ENCODE results near the gene RNF13. TPM values are rescaled to one million over a fixed set of nuclear protein-coding genes. Genes with fewer than 3 reads are reported as not detected.
"Not testable (repeated sequence)": the region's sequence is repeated elsewhere in the genome, so short reads cannot be mapped to it uniquely, and the experiment has no call there.

Gene RNF13
- total RNA-seq, 1 experiment from 2014 or later: 108 TPM

- no peak for DNase-seq
- H3K27me3 Mint-ChIP-seq (ENCODE audit: unreplicated experiment): no peaks in the 10 kb centered on the region
- H3K36me3 Mint-ChIP-seq (ENCODE audit: insufficient read depth, unreplicated experiment): peaks cover 6% of the 10 kb centered on the region
- no peaks in the 10 kb centered on the region for H3K4me1 Mint-ChIP-seq (ENCODE audit: low read depth, unreplicated experiment)
- TF ChIP-seq, protein P1, sequence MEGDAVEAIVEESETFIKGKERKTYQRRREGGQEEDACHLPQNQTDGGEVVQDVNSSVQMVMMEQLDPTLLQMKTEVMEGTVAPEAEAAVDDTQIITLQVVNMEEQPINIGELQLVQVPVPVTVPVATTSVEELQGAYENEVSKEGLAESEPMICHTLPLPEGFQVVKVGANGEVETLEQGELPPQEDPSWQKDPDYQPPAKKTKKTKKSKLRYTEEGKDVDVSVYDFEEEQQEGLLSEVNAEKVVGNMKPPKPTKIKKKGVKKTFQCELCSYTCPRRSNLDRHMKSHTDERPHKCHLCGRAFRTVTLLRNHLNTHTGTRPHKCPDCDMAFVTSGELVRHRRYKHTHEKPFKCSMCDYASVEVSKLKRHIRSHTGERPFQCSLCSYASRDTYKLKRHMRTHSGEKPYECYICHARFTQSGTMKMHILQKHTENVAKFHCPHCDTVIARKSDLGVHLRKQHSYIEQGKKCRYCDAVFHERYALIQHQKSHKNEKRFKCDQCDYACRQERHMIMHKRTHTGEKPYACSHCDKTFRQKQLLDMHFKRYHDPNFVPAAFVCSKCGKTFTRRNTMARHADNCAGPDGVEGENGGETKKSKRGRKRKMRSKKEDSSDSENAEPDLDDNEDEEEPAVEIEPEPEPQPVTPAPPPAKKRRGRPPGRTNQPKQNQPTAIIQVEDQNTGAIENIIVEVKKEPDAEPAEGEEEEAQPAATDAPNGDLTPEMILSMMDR (IDR thresholded peaks at IDR 0.05; ENCODE audit: unreplicated experiment): no peak
- BruUV-seq (replicated peaks): no TSS peak
- no peak overlapping the region for H3K4me3 Mint-ChIP-seq (ENCODE audit: low read depth, unreplicated experiment)
- CTCF ChIA-PET: interaction anchor here (0.7 kb wide), 1 partner anchor 492 kb away, joined by 4 read pairs; no protein-coding TSS in a partner anchor
- H3K9me3 Mint-ChIP-seq (ENCODE audit: low read depth, unreplicated experiment): peaks cover 30% of the 10 kb centered on the region
- H3K27ac Mint-ChIP-seq (ENCODE audit: unreplicated experiment): no peak overlapping the region
- intact Hi-C loops (cut with micrococcal nuclease; ENCODE audit: unreplicated experiment): no loop called here
These were observed 20.2 kb downstream of the RNF13 start for GRCh38 chr3:149833241-149833640.

DNA sequence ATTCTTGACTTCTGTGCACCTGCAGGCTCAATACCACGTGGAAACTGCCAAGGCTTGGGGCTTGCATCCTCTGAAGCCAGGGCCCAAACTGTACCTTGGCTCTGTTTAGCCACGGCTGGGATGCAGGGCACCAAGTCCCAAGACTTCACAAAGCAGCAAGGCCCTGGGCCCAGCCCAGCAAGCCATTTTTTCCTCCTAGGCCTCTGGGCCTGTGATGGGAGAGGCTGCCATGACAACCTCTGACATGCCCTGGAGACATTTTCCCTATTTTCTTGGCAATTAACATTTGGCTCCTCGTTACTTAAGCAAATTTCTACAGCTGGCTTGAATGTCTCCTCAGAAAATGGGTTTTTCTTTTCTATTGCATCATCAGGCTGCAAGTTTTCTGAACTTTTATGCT, 25.5 kb downstream of the RNF13 start:
- DNase-seq; intact Hi-C loops (cut with micrococcal nuclease; ENCODE audit: unreplicated experiment); CTCF ChIA-PET; BruUV-seq (replicated peaks); H3K27ac Mint-ChIP-seq (ENCODE audit: unreplicated experiment); H3K4me3 Mint-ChIP-seq (ENCODE audit: low read depth, unreplicated experiment); H3K27me3 Mint-ChIP-seq (ENCODE audit: unreplicated experiment): not testable (repeated sequence)
- Mint-ChIP-seq H3K4me1 (ENCODE audit: low read depth, unreplicated experiment) (peaks cover 14% of the 10 kb centered on the region), H3K36me3 (ENCODE audit: insufficient read depth, unreplicated experiment) (peaks cover 17% of the 10 kb centered on the region), H3K9me3 (ENCODE audit: low read depth, unreplicated experiment) (peaks cover 16% of the 10 kb centered on the region)

GRCh38 chr3:149839469-149839868, 26.5 kb downstream of the RNF13 start:
- H3K9me3 Mint-ChIP-seq (ENCODE audit: low read depth, unreplicated experiment): peaks cover 14% of the 10 kb centered on the region
- intact Hi-C loops (cut with micrococcal nuclease; ENCODE audit: unreplicated experiment); DNase-seq; H3K4me3 Mint-ChIP-seq (ENCODE audit: low read depth, unreplicated experiment); H3K27ac Mint-ChIP-seq (ENCODE audit: unreplicated experiment); H3K27me3 Mint-ChIP-seq (ENCODE audit: unreplicated experiment); BruUV-seq (replicated peaks): not testable (repeated sequence)
- H3K36me3 Mint-ChIP-seq (ENCODE audit: insufficient read depth, unreplicated experiment): peaks cover 17% of the 10 kb centered on the region
- H3K4me1 Mint-ChIP-seq (ENCODE audit: low read depth, unreplicated experiment): peaks cover 21% of the 10 kb centered on the region
- CTCF ChIA-PET: interaction anchor here (0.5 kb wide), 1 partner anchor 721 kb away, joined by 3 read pairs; no protein-coding TSS in a partner anchor

DNA sequence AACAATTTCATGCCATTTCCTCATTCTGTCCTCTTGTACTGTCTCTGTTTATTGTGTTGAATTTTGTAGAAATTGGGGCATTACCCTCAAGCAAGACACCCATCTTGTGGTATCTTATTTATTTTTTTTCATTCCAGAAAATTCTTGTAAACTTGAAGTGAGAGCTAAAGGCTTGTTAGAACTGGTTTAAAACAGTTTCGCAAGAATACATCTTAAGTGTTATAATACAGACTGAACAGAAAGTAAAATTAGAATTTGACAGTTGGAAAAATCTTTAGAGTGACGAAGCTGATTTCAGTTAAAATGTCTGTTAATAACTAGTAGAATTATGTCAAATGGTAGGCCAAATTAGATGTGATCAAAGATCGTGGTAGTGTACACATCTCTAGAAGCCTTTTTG, 26.9 kb downstream of the RNF13 start:
- intact Hi-C loops (cut with micrococcal nuclease; ENCODE audit: unreplicated experiment): no loop called here
- Mint-ChIP-seq H3K27me3 (ENCODE audit: unreplicated experiment) (no peaks in the 10 kb centered on the region), H3K36me3 (ENCODE audit: insufficient read depth, unreplicated experiment) (peaks cover 17% of the 10 kb centered on the region), H3K9me3 (ENCODE audit: low read depth, unreplicated experiment) (peaks cover 10% of the 10 kb centered on the region), H3K27ac (ENCODE audit: unreplicated experiment) (no peak overlapping the region), H3K4me3 (ENCODE audit: low read depth, unreplicated experiment) (no peak overlapping the region), H3K4me1 (ENCODE audit: low read depth, unreplicated experiment) (peaks cover 22% of the 10 kb centered on the region)
- TF ChIP-seq, protein P1 (IDR thresholded peaks at IDR 0.05; ENCODE audit: unreplicated experiment): no peak
- BruUV-seq (replicated peaks): no TSS peak
- CTCF ChIA-PET: interaction anchor here (0.5 kb wide), 1 partner anchor 721 kb away, joined by 3 read pairs; no protein-coding TSS in a partner anchor
- DNase-seq: no peak

- DNase-seq: no peak
- H3K27me3 Mint-ChIP-seq (ENCODE audit: unreplicated experiment): no peaks in the 10 kb centered on the region
- no TSS peak for BruUV-seq (replicated peaks)
- peaks cover 30% of the 10 kb centered on the region for H3K4me1 Mint-ChIP-seq (ENCODE audit: low read depth, unreplicated experiment)
- TF ChIP-seq, protein P1 (IDR thresholded peaks at IDR 0.05; ENCODE audit: unreplicated experiment): no peak
- H3K27ac Mint-ChIP-seq (ENCODE audit: unreplicated experiment): no peak overlapping the region
- H3K9me3 Mint-ChIP-seq (ENCODE audit: low read depth, unreplicated experiment): no peaks in the 10 kb centered on the region
- H3K4me3 Mint-ChIP-seq (ENCODE audit: low read depth, unreplicated experiment): no peak overlapping the region
- intact Hi-C loops (cut with micrococcal nuclease; ENCODE audit: unreplicated experiment): no loop called here
- H3K36me3 Mint-ChIP-seq (ENCODE audit: insufficient read depth, unreplicated experiment): peaks cover 28% of the 10 kb centered on the region
- CTCF ChIA-PET: no interaction called here
These were observed 30.5 kb downstream of the RNF13 start for GRCh38 chr3:149843502-149843901.
